Smooth muscle cell (in vitro differentiated cells): ENCODE data around the gene VPS37B. TPM values are rescaled to one million over a fixed set of nuclear protein-coding genes. Genes with fewer than 3 reads are reported as not detected.

Experiments
- DNase-seq: peaks from one replicate; lab custom pipeline; 2025; ENCODE audit not compliant: unreplicated experiment; lab: John Stamatoyannopoulos, UW
- H2AFZ ChIP-seq: fragments of 200-600 bp; sonication (generic); 2 replicates; pipeline ENCODE4 v1.6.0; 2016; ENCODE audit warnings: antibody characterized with exemption, low read depth, mild to moderate bottlenecking
- H3F3A ChIP-seq: fragments of 200-600 bp; sonication (generic); 2 replicates; pipeline ENCODE4 v1.6.0; 2017; ENCODE audit warnings: antibody characterized with exemption, low read depth
- H3K27ac ChIP-seq: fragments of 200-600 bp; sonication (generic); 2 replicates; pipeline ENCODE4 v1.5.1; 2016; ENCODE audit warnings: low read depth, mild to moderate bottlenecking
- H3K27me3 ChIP-seq: fragments of 200-600 bp; sonication (generic); 2 replicates; pipeline ENCODE4 v1.6.1; 2016; ENCODE audit warnings: low read depth, mild to moderate bottlenecking
- H3K36me3 ChIP-seq: fragments of 200-600 bp; sonication (generic); 2 replicates; pipeline ENCODE4 v1.5.1; 2016; ENCODE audit warnings: low read depth
- H3K4me1 ChIP-seq: fragments of 200-600 bp; sonication (generic); 2 replicates; pipeline ENCODE4 v1.5.1; 2016; ENCODE audit warnings: low read depth
- H3K4me2 ChIP-seq: fragments of 200-600 bp; sonication (generic); 2 replicates; pipeline ENCODE4 v1.6.0; 2016; ENCODE audit warnings: mild to moderate bottlenecking
- H3K4me3 ChIP-seq: fragments of 200-600 bp; sonication (generic); 2 replicates; pipeline ENCODE4 v1.5.1; 2016; ENCODE audit warnings: mild to moderate bottlenecking
- H3K79me2 ChIP-seq: fragments of 200-600 bp; sonication (generic); 2 replicates; pipeline ENCODE4 v1.6.0; 2016; ENCODE audit warnings: low read depth, mild to moderate bottlenecking
- H3K9ac ChIP-seq: fragments of 200-600 bp; sonication (generic); 2 replicates; pipeline ENCODE4 v1.6.0; 2016; ENCODE audit warnings: low read depth
- H3K9me3 ChIP-seq: fragments of 200-600 bp; sonication (generic); replicated peaks from 2 replicates; pipeline ENCODE4 v1.5.1; 2016; ENCODE audit warnings: low read depth
- H4K20me1 ChIP-seq: fragments of 200-600 bp; sonication (generic); 2 replicates; pipeline ENCODE4 v1.6.0; 2016; ENCODE audit warnings: low read depth
- WGBS: methylation state at CpG from one replicate; pipeline ENCODE4 v1.1.7; 2016; ENCODE audit warnings: low lambda C conversion rate; 5-methylcytosine and 5-hydroxymethylcytosine counted together
- polyA plus RNA-seq: library from polyadenylated mRNA; unstranded; fragments of >200 nt; fragmentation: Nextera tagmentation; extraction: Ambion mirVana; gene quantifications from 2 replicates; pipeline ENCODE4 v1.2.1, GENCODE V29; 2016
- total RNA-seq: library from RNA; depleted of rRNA; stranded (reverse); fragments of >200 nt; gene quantifications from 2 replicates; pipeline ENCODE4 v1.2.3, GENCODE V29; 2014
- TF ChIP-seq, protein P1 (sequence below): fragments of 200-600 bp; sonication (generic); IDR thresholded peaks from 2 replicates; pipeline ENCODE4 v1.5.1; 2017; ENCODE audit warnings: borderline replicate concordance, mild to moderate bottlenecking, antibody characterized with exemption; ENCODE audit not compliant: insufficient read depth, poor library complexity, severe bottlenecking

The VPS37B gene
- total and polyA plus RNA-seq, 2 experiments from 2014 or later, result 20.4 to 25.3 TPM

DNA sequence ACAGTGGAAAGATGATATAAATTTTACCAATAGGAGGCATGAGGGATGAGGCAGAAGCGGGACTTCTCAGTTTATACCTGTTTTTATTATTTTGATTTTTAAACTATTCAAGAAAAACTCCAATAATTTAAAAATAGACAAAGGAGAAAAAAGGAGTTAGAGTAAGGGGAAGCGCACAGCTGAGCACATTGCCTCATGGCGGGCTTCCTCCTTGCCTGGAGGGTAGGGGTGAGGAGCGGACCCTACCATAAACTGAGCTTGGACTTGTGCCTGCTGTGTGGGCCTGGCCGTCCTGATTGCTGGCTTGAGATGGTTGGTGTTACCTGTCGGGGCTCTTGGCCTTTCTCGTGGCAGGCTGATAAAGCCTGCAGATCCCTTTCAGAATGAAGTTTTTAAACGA, 75.8 kb downstream of the VPS37B start:
- H3K27ac ChIP-seq, result no peak overlapping the region
- no peaks in the 10 kb centered on the region for H3K27me3 ChIP-seq
- DNase-seq, result no peak
- no peaks in the 10 kb centered on the region for H3K4me1 ChIP-seq
- no peaks in the 10 kb centered on the region for H4K20me1 ChIP-seq
- no peaks in the 10 kb centered on the region for H3K9me3 ChIP-seq
- no peak overlapping the region for H2AFZ ChIP-seq
- H3K9ac ChIP-seq, result no peak overlapping the region
- H3K4me3 ChIP-seq, result no peak overlapping the region
- no peak overlapping the region for H3K4me2 ChIP-seq
- H3F3A ChIP-seq, result no peaks in the 10 kb centered on the region
- TF ChIP-seq, protein P1, sequence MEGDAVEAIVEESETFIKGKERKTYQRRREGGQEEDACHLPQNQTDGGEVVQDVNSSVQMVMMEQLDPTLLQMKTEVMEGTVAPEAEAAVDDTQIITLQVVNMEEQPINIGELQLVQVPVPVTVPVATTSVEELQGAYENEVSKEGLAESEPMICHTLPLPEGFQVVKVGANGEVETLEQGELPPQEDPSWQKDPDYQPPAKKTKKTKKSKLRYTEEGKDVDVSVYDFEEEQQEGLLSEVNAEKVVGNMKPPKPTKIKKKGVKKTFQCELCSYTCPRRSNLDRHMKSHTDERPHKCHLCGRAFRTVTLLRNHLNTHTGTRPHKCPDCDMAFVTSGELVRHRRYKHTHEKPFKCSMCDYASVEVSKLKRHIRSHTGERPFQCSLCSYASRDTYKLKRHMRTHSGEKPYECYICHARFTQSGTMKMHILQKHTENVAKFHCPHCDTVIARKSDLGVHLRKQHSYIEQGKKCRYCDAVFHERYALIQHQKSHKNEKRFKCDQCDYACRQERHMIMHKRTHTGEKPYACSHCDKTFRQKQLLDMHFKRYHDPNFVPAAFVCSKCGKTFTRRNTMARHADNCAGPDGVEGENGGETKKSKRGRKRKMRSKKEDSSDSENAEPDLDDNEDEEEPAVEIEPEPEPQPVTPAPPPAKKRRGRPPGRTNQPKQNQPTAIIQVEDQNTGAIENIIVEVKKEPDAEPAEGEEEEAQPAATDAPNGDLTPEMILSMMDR, result no peak
- H3K36me3 ChIP-seq, result no peaks in the 10 kb centered on the region
- WGBS, result 85% methylated on average over 8 of the region's 8 CpGs
- no peaks in the 10 kb centered on the region for H3K79me2 ChIP-seq

- no peak overlapping the region for H3K27ac ChIP-seq
- H3K9me3 ChIP-seq, result no peaks in the 10 kb centered on the region
- H3F3A ChIP-seq, result no peaks in the 10 kb centered on the region
- no peaks in the 10 kb centered on the region for H3K36me3 ChIP-seq
- no peak overlapping the region for H3K4me2 ChIP-seq
- no peak overlapping the region for H2AFZ ChIP-seq
- H3K27me3 ChIP-seq, result no peaks in the 10 kb centered on the region
- no peak overlapping the region for H3K4me3 ChIP-seq
- TF ChIP-seq, protein P1, result no peak
- H4K20me1 ChIP-seq, result no peaks in the 10 kb centered on the region
- no peaks in the 10 kb centered on the region for H3K4me1 ChIP-seq
- no peaks in the 10 kb centered on the region for H3K79me2 ChIP-seq
- 78% methylated on average over 10 of the region's 10 CpGs for WGBS
- DNase-seq, result no peak
- H3K9ac ChIP-seq, result no peak overlapping the region
Observed at GRCh38 chr12:122819209-122819785, 76.6 kb downstream of the VPS37B start.

Other genes starting within 250 kb of the VPS37B start
- gene HCAR2, start 192.8 kb downstream of the VPS37B start, total RNA-seq, result 0.85 and 2.0 TPM in 2 replicates
- 0.63 and 1.8 TPM in 2 replicates for gene HCAR2, start 192.8 kb downstream of the VPS37B start, polyA plus RNA-seq
- gene HCAR3, start 179.3 kb downstream of the VPS37B start, total RNA-seq, result not detected in 2 replicates
- 0.26 and 0.43 TPM in 2 replicates for gene HCAR3, start 179.3 kb downstream of the VPS37B start, polyA plus RNA-seq
- not detected in 2 replicates for gene HCAR1, start 165.3 kb downstream of the VPS37B start, total RNA-seq
- gene HCAR1, start 165.3 kb downstream of the VPS37B start, polyA plus RNA-seq, result not detected in 2 replicates
- gene DENR, start 143.3 kb downstream of the VPS37B start, total RNA-seq, result 32.5 and 36.3 TPM in 2 replicates
- 49.7 and 55.5 TPM in 2 replicates for gene DENR, start 143.3 kb downstream of the VPS37B start, polyA plus RNA-seq
- gene CCDC62, start 121.6 kb downstream of the VPS37B start, total RNA-seq, result 0.94 and 2.5 TPM in 2 replicates
- gene CCDC62, start 121.6 kb downstream of the VPS37B start, polyA plus RNA-seq, result 0.17 and 0.34 TPM in 2 replicates
- gene HIP1R, start 60.7 kb downstream of the VPS37B start, total RNA-seq, result 7.4 and 27.8 TPM in 2 replicates
- 6.0 and 13.7 TPM in 2 replicates for gene HIP1R, start 60.7 kb downstream of the VPS37B start, polyA plus RNA-seq
- gene ABCB9, start 70.3 kb upstream of the VPS37B start, total RNA-seq, result 4.4 and 8.2 TPM in 2 replicates
- gene ABCB9, start 70.3 kb upstream of the VPS37B start, polyA plus RNA-seq, result 7.4 and 8.0 TPM in 2 replicates
- gene OGFOD2, start 79.1 kb upstream of the VPS37B start, total RNA-seq, result 9.7 and 14.2 TPM in 2 replicates
- 15.8 and 22.3 TPM in 2 replicates for gene OGFOD2, start 79.1 kb upstream of the VPS37B start, polyA plus RNA-seq
- 47.9 and 89.3 TPM in 2 replicates for gene ARL6IP4, start 84.6 kb upstream of the VPS37B start, total RNA-seq
- gene ARL6IP4, start 84.6 kb upstream of the VPS37B start, polyA plus RNA-seq, result 275 and 290 TPM in 2 replicates